Nephron (organoid): ENCODE measurements around the gene FGFR3.

ENCODE experiments used
- H3K27ac Mint-ChIP-seq, 3 experiments: 2 replicates each; pipeline ENCODE4 v1.8.0; 2020; ENCODE audit warnings: mixed read lengths in 3 of 3, mild to moderate bottlenecking in 2 of 3, moderate library complexity in 1 of 3
- H3K27me3 Mint-ChIP-seq: 2 replicates; pipeline ENCODE4 v1.8.0; 2021; ENCODE audit warnings: low read depth, mild to moderate bottlenecking, moderate library complexity, mixed read lengths
- H3K36me3 Mint-ChIP-seq: 2 replicates; pipeline ENCODE4 v1.8.0; 2020; ENCODE audit warnings: low read depth, mixed read lengths
- H3K4me1 Mint-ChIP-seq: 2 replicates; pipeline ENCODE4 v1.8.0; 2020; ENCODE audit warnings: mixed read lengths
- H3K4me3 Mint-ChIP-seq, 3 experiments: 2 replicates each; pipeline ENCODE4 v1.8.0; 2020; ENCODE audit warnings: mild to moderate bottlenecking in 3 of 3, mixed read lengths in 3 of 3, moderate library complexity in 2 of 3
- H3K9me3 Mint-ChIP-seq: 2 replicates; pipeline ENCODE4 v1.8.0; 2020; ENCODE audit warnings: mixed read lengths
- CTCF ChIP-seq, 3 experiments: fragments of 200-600 bp; sonication (generic); IDR thresholded peaks; one replicate each; pipeline ENCODE4 v1.5.0; 2021; ENCODE audit warnings: antibody characterized with exemption in 3 of 3; ENCODE audit not compliant: unreplicated experiment in 3 of 3

FGFR3 gene

GRCh38 chr4:1826531-1827350 lies 33.6 kb downstream of the FGFR3 start:
- Mint-ChIP-seq H3K9me3 (peaks cover 10% of the 10 kb centered on the region), H3K4me3 (no peak overlapping the region), H3K27ac (no peak overlapping the region), H3K4me1 (no peaks in the 10 kb centered on the region), H3K36me3 (peaks cover 64% of the 10 kb centered on the region), H3K27me3 (no peaks in the 10 kb centered on the region)
- TF ChIP-seq CTCF (IDR thresholded peaks at IDR 0.05; ENCODE audit: unreplicated experiment in 3 of 3) = no peak

- H3K27me3 Mint-ChIP-seq = no peaks in the 10 kb centered on the region
These were observed 37.1 kb downstream of the FGFR3 start for GRCh38 chr4:1830234-1830633.

GRCh38 chr4:1830642-1831228 lies 37.6 kb downstream of the FGFR3 start:
- peaks cover 54% of the 10 kb centered on the region for H3K36me3 Mint-ChIP-seq
- H3K4me1 Mint-ChIP-seq = no peaks in the 10 kb centered on the region
- H3K27ac Mint-ChIP-seq = no peak overlapping the region
- peaks cover 10% of the 10 kb centered on the region for H3K9me3 Mint-ChIP-seq
- H3K4me3 Mint-ChIP-seq = no peak overlapping the region
- no peaks in the 10 kb centered on the region for H3K27me3 Mint-ChIP-seq
- no peak for TF ChIP-seq CTCF (IDR thresholded peaks at IDR 0.05; ENCODE audit: unreplicated experiment in 3 of 3)

More at GRCh38 chr4:1830234-1830633, 37.1 kb downstream of the FGFR3 start:
- peaks cover 10% of the 10 kb centered on the region for H3K9me3 Mint-ChIP-seq
- H3K4me3 Mint-ChIP-seq = no peak overlapping the region
- H3K27ac Mint-ChIP-seq = no peak overlapping the region
- H3K4me1 Mint-ChIP-seq = no peaks in the 10 kb centered on the region
- no peak for TF ChIP-seq CTCF (IDR thresholded peaks at IDR 0.05; ENCODE audit: unreplicated experiment in 3 of 3)
- H3K36me3 Mint-ChIP-seq = peaks cover 58% of the 10 kb centered on the region

- Mint-ChIP-seq H3K4me3 (no peak overlapping the region), H3K9me3 (peaks cover 10% of the 10 kb centered on the region), H3K27me3 (no peaks in the 10 kb centered on the region), H3K27ac (no peak overlapping the region), H3K36me3 (peaks cover 48% of the 10 kb centered on the region), H3K4me1 (no peaks in the 10 kb centered on the region)
- no peak for TF ChIP-seq CTCF (IDR thresholded peaks at IDR 0.05; ENCODE audit: unreplicated experiment in 3 of 3)
These were observed 38.2 kb downstream of the FGFR3 start for GRCh38 chr4:1831331-1831730.

DNA sequence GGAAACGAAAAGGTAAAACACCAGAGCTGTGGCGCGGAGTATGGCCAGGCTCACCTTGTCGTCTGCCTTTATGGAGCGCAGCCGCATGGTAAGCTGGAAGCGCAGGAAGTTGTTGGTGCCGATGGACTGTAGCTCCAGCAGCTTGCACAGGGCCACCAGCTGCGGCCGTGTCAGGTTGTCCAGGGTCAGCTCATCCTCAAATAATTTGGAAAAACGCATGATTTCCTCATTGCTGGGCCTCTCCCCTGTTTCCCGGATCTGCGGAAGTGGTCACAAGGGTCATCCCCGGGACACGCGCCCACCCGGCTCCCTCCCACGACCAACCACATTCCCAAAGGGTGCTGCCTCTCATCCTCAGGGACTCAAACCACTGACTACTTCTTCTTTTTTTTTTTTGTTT lies 39.6 kb downstream of the FGFR3 start:
- Mint-ChIP-seq H3K4me1 (no peaks in the 10 kb centered on the region), H3K9me3 (peaks cover 10% of the 10 kb centered on the region), H3K27me3 (no peaks in the 10 kb centered on the region), H3K36me3 (peaks cover 44% of the 10 kb centered on the region), H3K27ac (no peak overlapping the region), H3K4me3 (no peak overlapping the region)
- TF ChIP-seq CTCF (IDR thresholded peaks at IDR 0.05; ENCODE audit: unreplicated experiment in 3 of 3) = no peak
